K562 (cell line): ENCODE measurements around the gene RHOT1.

Experiments
- ETV6 ChIP-seq, 3 experiments: fragments of 150-350 bp in 1 of 3; sonication (generic) in 1 of 3; formaldehyde crosslinking in 1 of 3; IDR thresholded peaks; 2 replicates each; pipeline versions ENCODE4 v1.6.1 to v1.8.0; 2014 to 2022; ENCODE audit warnings: borderline replicate concordance in 2 of 3, low read depth in 2 of 3, antibody characterized with exemption in 1 of 3, low read length in 1 of 3, mild to moderate bottlenecking in 1 of 3, missing genetic modification reagents in 1 of 3
- FOXA1 ChIP-seq: fragments of 450-650 bp; IDR thresholded peaks from 2 replicates; pipeline ENCODE4 v1.6.1; 2016; ENCODE audit warnings: mild to moderate bottlenecking, borderline replicate concordance
- HDAC2 ChIP-seq: fragments of 450-650 bp; IDR thresholded peaks from 2 replicates; pipeline ENCODE4 v1.6.1; 2016; ENCODE audit warnings: mild to moderate bottlenecking
- NFRKB ChIP-seq: fragments of 450-650 bp; IDR thresholded peaks from 2 replicates; pipeline ENCODE4 v1.6.1; 2016; ENCODE audit warnings: low read depth
- NR1H2 ChIP-seq: sonication (generic); formaldehyde crosslinking; IDR thresholded peaks from 2 replicates; pipeline ENCODE4 v1.4.0; 2020; ENCODE audit warnings: mild to moderate bottlenecking, missing genetic modification reagents
- POLR2A ChIP-seq: fragments of 450-650 bp; conservative IDR thresholded peaks from 2 replicates; pipeline ENCODE4 v1.6.1; 2016
- ZNF717 ChIP-seq: fragments of 250-450 bp; sonication (Bioruptor Pico); IDR thresholded peaks from 2 replicates; pipeline ENCODE4 v1.5.0; 2021
- TF ChIP-seq, protein P1 (sequence below): fragments of 250-450 bp; sonication (Bioruptor Pico); IDR thresholded peaks from 2 replicates; pipeline ENCODE4 v1.5.0; 2021
- TF ChIP-seq, protein P2 (sequence below): sonication (generic); formaldehyde crosslinking; IDR thresholded peaks from 2 replicates; pipeline ENCODE4 v1.5.0; 2020; ENCODE audit warnings: missing genetic modification reagents
- TF ChIP-seq, protein P3 (sequence below): sonication (generic); formaldehyde crosslinking; IDR thresholded peaks from 2 replicates; pipeline ENCODE4 v1.8.1; 2023; ENCODE audit warnings: mild to moderate bottlenecking, missing genetic modification reagents
- TF ChIP-seq, protein P4 (sequence below): fragments of 450-650 bp; IDR thresholded peaks from 2 replicates; pipeline ENCODE4 v1.6.1; 2017; ENCODE audit warnings: antibody characterized with exemption, mild to moderate bottlenecking
- TF ChIP-seq, protein P5 (sequence below): fragments of 200-800 bp; sonication (Bioruptor generic); IDR thresholded peaks from 2 replicates; pipeline ENCODE4 v1.6.1; 2016; ENCODE audit warnings: missing genetic modification characterization, missing compliant biosample characterization
- TF ChIP-seq, protein P6 (sequence below): sonication (generic); formaldehyde crosslinking; IDR thresholded peaks from 2 replicates; pipeline ENCODE4 v1.8.1; 2023; ENCODE audit warnings: mild to moderate bottlenecking, missing genetic modification reagents
- TF ChIP-seq, protein P7 (sequence below), 3 experiments: IDR thresholded peaks in 2 of 3; conservative IDR thresholded peaks in 1 of 3; 2 replicates each; pipeline ENCODE4 v1.5.1; 2011 to 2012; ENCODE audit warnings: low read length in 3 of 3, mild to moderate bottlenecking in 3 of 3, control low read depth in 2 of 3, improper control_type of control experiment in 1 of 3, inconsistent platforms in 1 of 3, low read depth in 1 of 3, mixed read lengths in 1 of 3, moderate library complexity in 1 of 3; ENCODE audit not compliant: insufficient read depth in 2 of 3

DNA sequence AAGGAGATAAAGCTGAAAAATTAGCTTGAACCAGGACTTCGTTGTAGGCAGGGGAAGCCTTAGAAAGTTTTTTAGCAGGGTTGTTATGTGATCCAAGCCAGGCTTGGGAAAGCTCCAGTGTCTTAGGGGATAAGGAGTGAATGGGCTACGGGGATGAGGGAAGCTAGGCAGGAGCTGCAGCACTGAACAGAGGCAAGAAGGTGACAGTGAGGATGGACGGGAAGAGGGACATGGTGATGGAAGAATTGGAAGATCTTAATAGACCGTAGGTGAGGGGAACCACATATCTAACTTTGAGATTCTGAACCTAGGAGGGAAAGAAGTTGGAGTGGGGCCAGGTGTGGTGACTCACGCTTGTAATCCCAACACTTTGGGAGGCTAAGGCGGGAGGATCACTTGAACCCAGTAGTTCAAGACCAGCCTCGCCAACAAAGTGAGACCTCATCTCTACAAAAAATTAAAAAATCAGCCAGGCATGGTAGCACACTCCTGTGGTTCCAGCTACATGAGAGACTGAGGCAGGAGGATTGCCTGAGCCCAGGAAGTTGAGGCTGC, 126.5 kb downstream of the RHOT1 start:
- TF ChIP-seq HDAC2: no peak
- TF ChIP-seq, protein P1, sequence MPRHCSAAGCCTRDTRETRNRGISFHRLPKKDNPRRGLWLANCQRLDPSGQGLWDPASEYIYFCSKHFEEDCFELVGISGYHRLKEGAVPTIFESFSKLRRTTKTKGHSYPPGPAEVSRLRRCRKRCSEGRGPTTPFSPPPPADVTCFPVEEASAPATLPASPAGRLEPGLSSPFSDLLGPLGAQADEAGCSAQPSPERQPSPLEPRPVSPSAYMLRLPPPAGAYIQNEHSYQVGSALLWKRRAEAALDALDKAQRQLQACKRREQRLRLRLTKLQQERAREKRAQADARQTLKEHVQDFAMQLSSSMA: no peak
- TF ChIP-seq, protein P2, sequence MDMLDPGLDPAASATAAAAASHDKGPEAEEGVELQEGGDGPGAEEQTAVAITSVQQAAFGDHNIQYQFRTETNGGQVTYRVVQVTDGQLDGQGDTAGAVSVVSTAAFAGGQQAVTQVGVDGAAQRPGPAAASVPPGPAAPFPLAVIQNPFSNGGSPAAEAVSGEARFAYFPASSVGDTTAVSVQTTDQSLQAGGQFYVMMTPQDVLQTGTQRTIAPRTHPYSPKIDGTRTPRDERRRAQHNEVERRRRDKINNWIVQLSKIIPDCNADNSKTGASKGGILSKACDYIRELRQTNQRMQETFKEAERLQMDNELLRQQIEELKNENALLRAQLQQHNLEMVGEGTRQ (CRISPR knock-in tag): no peak
- TF ChIP-seq NFRKB: no peak
- TF ChIP-seq POLR2A: no peak
- TF ChIP-seq, protein P3, sequence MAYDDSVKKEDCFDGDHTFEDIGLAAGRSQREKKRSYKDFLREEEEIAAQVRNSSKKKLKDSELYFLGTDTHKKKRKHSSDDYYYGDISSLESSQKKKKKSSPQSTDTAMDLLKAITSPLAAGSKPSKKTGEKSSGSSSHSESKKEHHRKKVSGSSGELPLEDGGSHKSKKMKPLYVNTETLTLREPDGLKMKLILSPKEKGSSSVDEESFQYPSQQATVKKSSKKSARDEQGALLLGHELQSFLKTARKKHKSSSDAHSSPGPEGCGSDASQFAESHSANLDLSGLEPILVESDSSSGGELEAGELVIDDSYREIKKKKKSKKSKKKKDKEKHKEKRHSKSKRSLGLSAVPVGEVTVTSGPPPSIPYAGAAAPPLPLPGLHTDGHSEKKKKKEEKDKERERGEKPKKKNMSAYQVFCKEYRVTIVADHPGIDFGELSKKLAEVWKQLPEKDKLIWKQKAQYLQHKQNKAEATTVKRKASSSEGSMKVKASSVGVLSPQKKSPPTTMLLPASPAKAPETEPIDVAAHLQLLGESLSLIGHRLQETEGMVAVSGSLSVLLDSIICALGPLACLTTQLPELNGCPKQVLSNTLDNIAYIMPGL (CRISPR knock-in tag): no peak
- no peak for TF ChIP-seq NR1H2 (CRISPR knock-in tag)
- TF ChIP-seq FOXA1: no peak
- TF ChIP-seq, protein P4, sequence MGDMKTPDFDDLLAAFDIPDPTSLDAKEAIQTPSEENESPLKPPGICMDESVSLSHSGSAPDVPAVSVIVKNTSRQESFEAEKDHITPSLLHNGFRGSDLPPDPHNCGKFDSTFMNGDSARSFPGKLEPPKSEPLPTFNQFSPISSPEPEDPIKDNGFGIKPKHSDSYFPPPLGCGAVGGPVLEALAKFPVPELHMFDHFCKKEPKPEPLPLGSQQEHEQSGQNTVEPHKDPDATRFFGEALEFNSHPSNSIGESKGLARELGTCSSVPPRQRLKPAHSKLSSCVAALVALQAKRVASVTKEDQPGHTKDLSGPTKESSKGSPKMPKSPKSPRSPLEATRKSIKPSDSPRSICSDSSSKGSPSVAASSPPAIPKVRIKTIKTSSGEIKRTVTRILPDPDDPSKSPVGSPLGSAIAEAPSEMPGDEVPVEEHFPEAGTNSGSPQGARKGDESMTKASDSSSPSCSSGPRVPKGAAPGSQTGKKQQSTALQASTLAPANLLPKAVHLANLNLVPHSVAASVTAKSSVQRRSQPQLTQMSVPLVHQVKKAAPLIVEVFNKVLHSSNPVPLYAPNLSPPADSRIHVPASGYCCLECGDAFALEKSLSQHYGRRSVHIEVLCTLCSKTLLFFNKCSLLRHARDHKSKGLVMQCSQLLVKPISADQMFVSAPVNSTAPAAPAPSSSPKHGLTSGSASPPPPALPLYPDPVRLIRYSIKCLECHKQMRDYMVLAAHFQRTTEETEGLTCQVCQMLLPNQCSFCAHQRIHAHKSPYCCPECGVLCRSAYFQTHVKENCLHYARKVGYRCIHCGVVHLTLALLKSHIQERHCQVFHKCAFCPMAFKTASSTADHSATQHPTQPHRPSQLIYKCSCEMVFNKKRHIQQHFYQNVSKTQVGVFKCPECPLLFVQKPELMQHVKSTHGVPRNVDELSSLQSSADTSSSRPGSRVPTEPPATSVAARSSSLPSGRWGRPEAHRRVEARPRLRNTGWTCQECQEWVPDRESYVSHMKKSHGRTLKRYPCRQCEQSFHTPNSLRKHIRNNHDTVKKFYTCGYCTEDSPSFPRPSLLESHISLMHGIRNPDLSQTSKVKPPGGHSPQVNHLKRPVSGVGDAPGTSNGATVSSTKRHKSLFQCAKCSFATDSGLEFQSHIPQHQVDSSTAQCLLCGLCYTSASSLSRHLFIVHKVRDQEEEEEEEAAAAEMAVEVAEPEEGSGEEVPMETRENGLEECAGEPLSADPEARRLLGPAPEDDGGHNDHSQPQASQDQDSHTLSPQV: no peak
- no peak for TF ChIP-seq ZNF717 (CRISPR knock-in tag)
- TF ChIP-seq ETV6 (IDR thresholded peaks at IDR 0.05; ENCODE audit: borderline replicate concordance in 1 of 2, low read depth in 2 of 2, low read length in 1 of 2): no peak
- TF ChIP-seq ETV6 (CRISPR knock-in tag; IDR thresholded peaks at IDR 0.05; ENCODE audit: borderline replicate concordance): no peak
- TF ChIP-seq, protein P5, sequence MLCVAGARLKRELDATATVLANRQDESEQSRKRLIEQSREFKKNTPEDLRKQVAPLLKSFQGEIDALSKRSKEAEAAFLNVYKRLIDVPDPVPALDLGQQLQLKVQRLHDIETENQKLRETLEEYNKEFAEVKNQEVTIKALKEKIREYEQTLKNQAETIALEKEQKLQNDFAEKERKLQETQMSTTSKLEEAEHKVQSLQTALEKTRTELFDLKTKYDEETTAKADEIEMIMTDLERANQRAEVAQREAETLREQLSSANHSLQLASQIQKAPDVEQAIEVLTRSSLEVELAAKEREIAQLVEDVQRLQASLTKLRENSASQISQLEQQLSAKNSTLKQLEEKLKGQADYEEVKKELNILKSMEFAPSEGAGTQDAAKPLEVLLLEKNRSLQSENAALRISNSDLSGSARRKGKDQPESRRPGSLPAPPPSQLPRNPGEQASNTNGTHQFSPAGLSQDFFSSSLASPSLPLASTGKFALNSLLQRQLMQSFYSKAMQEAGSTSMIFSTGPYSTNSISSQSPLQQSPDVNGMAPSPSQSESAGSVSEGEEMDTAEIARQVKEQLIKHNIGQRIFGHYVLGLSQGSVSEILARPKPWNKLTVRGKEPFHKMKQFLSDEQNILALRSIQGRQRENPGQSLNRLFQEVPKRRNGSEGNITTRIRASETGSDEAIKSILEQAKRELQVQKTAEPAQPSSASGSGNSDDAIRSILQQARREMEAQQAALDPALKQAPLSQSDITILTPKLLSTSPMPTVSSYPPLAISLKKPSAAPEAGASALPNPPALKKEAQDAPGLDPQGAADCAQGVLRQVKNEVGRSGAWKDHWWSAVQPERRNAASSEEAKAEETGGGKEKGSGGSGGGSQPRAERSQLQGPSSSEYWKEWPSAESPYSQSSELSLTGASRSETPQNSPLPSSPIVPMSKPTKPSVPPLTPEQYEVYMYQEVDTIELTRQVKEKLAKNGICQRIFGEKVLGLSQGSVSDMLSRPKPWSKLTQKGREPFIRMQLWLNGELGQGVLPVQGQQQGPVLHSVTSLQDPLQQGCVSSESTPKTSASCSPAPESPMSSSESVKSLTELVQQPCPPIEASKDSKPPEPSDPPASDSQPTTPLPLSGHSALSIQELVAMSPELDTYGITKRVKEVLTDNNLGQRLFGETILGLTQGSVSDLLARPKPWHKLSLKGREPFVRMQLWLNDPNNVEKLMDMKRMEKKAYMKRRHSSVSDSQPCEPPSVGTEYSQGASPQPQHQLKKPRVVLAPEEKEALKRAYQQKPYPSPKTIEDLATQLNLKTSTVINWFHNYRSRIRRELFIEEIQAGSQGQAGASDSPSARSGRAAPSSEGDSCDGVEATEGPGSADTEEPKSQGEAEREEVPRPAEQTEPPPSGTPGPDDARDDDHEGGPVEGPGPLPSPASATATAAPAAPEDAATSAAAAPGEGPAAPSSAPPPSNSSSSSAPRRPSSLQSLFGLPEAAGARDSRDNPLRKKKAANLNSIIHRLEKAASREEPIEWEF: no peak
- TF ChIP-seq, protein P6, sequence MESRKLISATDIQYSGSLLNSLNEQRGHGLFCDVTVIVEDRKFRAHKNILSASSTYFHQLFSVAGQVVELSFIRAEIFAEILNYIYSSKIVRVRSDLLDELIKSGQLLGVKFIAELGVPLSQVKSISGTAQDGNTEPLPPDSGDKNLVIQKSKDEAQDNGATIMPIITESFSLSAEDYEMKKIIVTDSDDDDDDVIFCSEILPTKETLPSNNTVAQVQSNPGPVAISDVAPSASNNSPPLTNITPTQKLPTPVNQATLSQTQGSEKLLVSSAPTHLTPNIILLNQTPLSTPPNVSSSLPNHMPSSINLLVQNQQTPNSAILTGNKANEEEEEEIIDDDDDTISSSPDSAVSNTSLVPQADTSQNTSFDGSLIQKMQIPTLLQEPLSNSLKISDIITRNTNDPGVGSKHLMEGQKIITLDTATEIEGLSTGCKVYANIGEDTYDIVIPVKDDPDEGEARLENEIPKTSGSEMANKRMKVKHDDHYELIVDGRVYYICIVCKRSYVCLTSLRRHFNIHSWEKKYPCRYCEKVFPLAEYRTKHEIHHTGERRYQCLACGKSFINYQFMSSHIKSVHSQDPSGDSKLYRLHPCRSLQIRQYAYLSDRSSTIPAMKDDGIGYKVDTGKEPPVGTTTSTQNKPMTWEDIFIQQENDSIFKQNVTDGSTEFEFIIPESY: no peak
- TF ChIP-seq, protein P7, sequence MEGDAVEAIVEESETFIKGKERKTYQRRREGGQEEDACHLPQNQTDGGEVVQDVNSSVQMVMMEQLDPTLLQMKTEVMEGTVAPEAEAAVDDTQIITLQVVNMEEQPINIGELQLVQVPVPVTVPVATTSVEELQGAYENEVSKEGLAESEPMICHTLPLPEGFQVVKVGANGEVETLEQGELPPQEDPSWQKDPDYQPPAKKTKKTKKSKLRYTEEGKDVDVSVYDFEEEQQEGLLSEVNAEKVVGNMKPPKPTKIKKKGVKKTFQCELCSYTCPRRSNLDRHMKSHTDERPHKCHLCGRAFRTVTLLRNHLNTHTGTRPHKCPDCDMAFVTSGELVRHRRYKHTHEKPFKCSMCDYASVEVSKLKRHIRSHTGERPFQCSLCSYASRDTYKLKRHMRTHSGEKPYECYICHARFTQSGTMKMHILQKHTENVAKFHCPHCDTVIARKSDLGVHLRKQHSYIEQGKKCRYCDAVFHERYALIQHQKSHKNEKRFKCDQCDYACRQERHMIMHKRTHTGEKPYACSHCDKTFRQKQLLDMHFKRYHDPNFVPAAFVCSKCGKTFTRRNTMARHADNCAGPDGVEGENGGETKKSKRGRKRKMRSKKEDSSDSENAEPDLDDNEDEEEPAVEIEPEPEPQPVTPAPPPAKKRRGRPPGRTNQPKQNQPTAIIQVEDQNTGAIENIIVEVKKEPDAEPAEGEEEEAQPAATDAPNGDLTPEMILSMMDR (IDR thresholded peaks at IDR 0.05 in 2 of 3, conservative IDR thresholded peaks at IDR 0.05 in 1 of 3; ENCODE audit: insufficient read depth in 2 of 3, low read depth in 1 of 3, low read length in 3 of 3): no peak
